HG02623 (cell line): Measurements from ENCODE around the gene ZNF697.
"Not testable (repeated sequence)": the region's sequence is repeated elsewhere in the genome, so short reads cannot be mapped to it uniquely, and the experiment has no call there.

Source experiments
- ATAC-seq: cut with Tn5 transposase; IDR thresholded peaks from one replicate; pipeline ENCODE4 v1.9.1; 2021; ENCODE audit warnings: moderate library complexity; ENCODE audit not compliant: unreplicated experiment

Gene ZNF697

GRCh38 chr1:119647734-119648619, at the start of gene ZNF697:
TSS of gene ZNF697 (minus strand) at chr1:119648266. CDS start at chr1:119626100, 22,166 bp downstream.
- ATAC-seq = peak; percentile 62

DNA sequence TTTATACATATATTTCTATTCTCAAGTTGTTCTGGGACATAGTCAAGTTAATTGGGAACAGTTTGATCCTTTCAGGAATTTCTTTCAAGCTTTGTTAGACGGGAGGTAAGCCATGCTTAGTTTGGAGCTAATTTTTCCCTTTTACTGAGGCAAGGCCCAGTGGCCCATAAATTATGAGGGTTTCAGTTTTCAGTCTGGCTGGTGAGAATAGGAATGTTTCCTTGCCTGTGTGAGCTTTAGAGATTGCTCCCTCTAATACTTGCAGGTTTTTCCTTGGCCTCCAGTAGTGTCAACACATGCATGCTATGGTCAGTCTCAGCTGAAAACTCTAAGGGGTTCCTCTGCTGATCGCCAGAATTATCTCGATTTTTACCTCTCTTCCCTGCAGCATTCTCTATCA, 49.5 kb upstream of the ZNF697 start:
- ATAC-seq = no peak

DNA sequence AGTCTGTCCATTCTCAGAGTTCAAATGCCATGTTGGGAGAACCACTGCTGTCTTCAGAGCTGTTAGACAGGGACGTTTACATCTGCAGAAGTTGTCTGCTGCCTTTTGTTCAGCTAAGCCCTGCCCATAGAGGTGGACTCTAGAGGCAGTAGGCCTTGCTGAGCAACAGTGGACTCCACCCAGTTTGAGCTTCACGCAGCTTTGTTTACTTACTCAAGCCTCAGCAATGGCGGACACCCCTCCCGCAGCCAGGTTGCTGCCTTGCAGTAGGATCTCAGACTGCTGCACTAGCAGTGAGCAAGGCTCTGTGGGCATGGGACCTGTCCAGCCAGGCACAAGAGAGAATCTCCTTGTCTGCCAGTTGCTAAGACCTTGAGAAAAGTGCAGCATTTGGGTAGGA, 48.8 kb upstream of the ZNF697 start:
- ATAC-seq = not testable (repeated sequence)

GRCh38 chr1:119689511-119689910, 41.4 kb upstream of the ZNF697 start:
- ATAC-seq = no peak

DNA sequence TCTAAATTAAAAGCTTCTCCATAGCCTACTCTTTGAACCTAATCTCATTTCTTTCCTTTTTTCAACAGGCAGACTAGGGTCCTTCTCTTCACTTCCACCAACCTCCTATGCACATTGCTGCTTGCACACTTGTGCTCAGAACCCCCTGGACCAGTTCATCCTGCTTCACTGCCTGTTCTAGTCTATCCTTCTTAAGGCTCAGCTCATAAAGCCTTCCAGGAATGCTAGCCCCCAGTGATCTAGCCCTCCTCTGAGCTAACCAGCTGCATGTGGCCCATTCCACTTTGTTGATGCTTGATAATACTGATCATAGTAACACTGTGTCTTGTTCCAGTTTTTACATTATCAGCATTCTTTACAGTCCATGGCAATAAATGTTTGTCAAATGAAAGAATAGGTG, 40.7 kb upstream of the ZNF697 start:
- no peak for ATAC-seq

DNA sequence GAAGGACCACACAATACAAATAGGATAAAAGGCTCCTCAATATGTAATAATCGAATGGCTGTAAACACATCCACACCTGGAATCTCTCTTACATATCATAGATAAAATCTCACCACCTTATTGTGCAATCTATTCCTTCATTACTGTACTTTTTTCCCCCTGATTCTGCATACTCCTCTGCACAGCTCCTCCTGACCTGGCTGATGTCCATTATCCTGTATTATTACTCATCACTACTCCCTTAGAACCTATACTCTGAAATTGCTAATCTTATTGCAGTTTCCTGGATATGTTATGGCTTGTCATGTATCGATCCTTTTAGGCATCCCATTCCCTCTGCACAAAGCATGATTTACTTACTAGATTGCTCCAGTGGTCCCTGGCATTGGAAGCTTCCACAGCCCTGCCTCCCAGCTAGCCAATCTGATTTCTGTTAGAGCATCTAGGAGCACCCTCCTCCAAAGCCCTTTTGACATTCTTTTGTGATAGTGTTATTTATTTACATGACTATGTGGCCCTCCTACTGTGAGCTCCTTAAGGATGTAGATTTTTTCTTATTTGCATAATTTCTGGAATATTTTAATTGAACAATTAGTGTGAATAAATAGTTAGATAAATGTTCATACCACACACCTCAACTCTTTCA, 39.5 kb upstream of the ZNF697 start:
- ATAC-seq = no peak

- ATAC-seq = no peak
Observed at GRCh38 chr1:119686661-119687060, 38.6 kb upstream of the ZNF697 start.

GRCh38 chr1:119683893-119684292, 35.8 kb upstream of the ZNF697 start:
- no peak for ATAC-seq

DNA sequence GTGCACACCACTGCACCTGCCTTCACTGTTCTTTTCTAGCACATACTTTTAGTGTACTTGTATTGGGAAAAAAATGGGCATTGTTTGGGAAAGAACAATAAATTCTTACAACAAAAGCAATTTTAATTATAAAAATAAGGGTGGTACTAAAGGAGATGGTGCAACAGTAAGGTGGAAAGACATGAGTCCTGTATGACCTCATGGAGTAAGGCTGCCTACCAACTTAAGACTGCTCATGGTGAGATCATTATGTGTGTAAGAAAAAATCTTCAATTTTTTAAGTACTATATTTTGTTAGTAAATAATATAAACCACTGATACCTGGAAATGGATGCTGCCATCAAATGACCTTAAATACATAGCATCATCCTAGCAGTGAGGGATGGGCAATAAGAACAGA, 34.1 kb upstream of the ZNF697 start:
- no peak for ATAC-seq

- no peak for ATAC-seq
Observed at GRCh38 chr1:119681560-119681959, 33.5 kb upstream of the ZNF697 start.

DNA sequence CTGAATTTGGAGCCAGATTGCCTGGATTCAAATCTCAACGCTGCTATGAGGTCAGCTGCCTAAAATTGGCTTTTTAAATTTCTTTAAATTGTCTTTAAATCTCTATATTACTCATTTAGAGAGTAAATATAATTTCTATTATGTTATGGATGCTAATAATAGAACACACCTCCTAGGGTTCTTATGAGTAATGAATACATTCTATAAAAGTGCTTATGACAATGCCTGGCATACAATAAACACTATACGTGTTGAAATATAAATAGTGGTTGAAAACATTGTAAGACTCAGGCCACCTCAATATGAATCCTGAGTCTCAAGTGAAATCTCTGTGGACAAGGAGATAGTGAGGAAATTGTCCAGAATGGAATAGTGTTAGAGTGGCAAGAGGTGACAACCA, 32.7 kb upstream of the ZNF697 start:
- no peak for ATAC-seq

- ATAC-seq = no peak
Observed at GRCh38 chr1:119680193-119680592, 32.1 kb upstream of the ZNF697 start.

- ATAC-seq = no peak
Observed at GRCh38 chr1:119679223-119679622, 31.2 kb upstream of the ZNF697 start.

DNA sequence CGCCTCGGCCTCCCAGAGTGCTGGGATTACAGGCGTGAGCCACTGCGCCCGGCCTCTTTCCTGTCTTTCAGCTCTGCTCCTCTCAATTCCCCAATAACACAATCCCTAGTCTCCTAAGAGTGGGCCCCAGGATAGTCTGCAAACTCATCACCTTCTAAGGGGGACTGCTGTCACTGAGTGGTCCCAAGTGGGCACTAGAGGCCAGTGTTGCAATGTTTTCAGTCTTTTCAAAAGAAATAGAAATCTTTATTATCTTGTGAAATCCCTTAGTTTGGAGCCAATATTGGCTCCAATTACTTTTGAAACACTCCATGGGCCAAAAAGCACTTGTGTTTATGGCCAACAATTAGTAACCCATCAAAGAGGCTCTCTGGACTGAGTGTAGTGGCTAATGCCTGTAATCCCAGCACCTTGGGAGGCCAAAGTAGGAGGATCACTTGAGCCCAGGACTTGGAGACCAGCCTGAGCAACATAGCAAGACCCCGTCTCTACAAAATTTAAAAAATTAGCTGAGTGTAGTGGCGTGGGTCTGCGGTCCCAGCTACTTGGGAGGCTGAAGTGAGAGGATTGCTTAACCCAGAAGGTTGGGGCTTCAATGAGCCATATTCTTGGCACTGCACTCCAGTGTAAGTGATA, 28.6 kb upstream of the ZNF697 start:
- no peak for ATAC-seq

DNA sequence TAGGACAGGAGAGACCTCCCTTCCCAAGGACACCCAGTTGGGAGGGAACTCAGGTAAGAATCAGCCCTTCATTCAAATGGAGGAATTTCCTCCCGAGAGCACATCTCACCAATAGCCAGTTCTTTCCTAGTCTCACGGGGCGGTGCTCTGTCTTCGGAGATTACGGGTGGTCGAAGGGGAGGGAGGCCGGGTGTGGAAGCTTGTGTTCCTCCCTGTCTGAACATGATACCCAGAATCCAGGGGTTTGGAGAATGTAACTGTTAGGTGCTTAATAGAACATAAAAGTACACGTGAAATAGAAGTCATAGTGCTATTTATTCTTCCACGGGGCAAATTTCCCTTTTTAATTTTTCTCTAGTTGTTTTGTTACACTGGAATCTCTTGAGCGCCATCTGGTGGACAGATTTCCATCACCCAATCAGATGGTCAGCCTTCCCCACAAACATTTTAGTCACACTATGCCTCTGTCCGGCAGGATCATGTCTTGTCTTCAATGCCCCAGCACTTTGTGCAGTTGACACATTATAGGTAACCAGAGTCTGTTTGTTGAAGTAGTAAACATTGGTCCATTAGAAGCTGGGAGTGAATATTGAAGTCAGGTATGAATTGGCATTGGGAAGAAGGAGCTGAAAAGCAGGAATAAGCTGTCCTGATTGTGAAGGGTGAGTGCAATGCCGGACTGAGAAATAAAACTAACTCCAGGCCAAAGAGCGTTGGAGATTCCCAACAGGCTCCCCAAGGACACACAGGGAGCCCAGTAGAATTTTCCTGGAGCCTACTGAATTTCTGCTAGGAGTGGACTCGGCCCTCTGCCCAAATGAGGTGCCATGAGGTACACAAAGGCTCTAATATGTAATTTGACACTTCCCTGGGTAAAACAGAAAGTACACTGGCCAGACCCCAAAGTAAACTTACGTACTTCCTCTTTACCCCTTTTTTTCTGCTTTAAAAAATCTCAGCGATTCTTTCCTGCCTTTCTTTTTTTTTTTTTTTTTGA, 27.6 kb upstream of the ZNF697 start:
- no peak for ATAC-seq

GRCh38 chr1:119674835-119675289, 26.8 kb upstream of the ZNF697 start:
- no peak for ATAC-seq

GRCh38 chr1:119674111-119674526, 26.1 kb upstream of the ZNF697 start:
- ATAC-seq = no peak

DNA sequence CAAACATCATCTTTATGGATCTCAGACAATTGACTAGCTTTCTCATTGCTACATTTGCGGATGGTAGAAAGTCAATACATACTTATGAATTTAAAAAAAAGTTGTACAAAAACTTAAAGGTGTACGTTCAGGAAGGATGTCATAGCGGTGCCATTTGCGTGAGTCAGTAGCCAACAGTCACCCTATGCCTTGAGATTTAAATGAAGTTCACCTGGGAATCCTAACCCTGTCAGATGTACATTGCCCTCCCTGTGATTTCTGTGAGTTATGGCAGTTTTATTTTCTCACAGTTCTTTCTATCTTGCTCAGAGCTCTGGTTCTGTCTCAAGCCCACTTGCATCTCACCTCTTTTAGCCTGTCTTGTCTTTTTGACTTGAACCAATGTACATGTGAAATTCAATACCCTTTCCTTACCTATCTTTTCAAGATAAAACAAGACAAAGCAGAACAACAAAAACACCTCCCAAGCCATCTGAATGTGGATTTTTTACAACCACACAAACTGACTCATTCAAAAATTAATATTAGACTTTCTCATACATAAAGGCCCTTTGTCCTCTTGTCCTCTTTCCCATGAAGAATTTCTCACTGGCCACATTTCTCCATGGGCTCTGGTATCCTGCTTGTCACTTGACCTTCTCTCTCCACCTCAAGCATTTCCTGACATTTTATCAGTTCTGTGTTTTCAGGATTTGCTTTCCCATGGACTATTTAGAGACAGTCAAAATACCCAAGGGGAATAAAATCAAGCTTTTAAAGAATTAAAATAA, 25.3 kb upstream of the ZNF697 start:
- no peak for ATAC-seq

GRCh38 chr1:119670898-119671297, 22.8 kb upstream of the ZNF697 start:
- ATAC-seq = no peak

GRCh38 chr1:119667173-119667572, 19.1 kb upstream of the ZNF697 start:
- ATAC-seq = no peak
